GM04504 (cell line): ENCODE data around the gene PTPRE.

ENCODE experiments used
- DNase-seq: peaks from one replicate; pipeline ENCODE4 v3.0.0-alpha.2; 2012; ENCODE audit warnings: low read depth

PTPRE gene

GRCh38 chr10:128125416-128125943, 218.6 kb downstream of the PTPRE start:
- no peak for DNase-seq

- DNase-seq = peak; percentile 70
These were observed 219.3 kb downstream of the PTPRE start, which contains the start of gene MKI67 for GRCh38 chr10:128125944-128126764. MKI67 (minus strand) TSS chr10:128126423; CDS start chr10:128125667, 756 bp downstream.

- DNase-seq = no peak
These were observed 221.7 kb downstream of the PTPRE start for GRCh38 chr10:128128582-128128981.

- DNase-seq = no peak
These were observed 223.1 kb downstream of the PTPRE start for GRCh38 chr10:128130051-128130450.
